Liver (tissue), 9 donors: Measurements from ENCODE around the gene BLOC1S1. TPM values are rescaled to one million over a fixed set of nuclear protein-coding genes. Genes with fewer than 3 reads are reported as not detected.
A peak's percentile ranks its signal among the peaks of the same experiment; 100 is the strongest.

Experiments used
- DNase-seq: peaks from one replicate; pipeline ENCODE4 v3.0.0-alpha.2; 2017; ENCODE audit warnings: low spot score
- H3K27ac ChIP-seq, 2 donors: one replicate each; pipeline ENCODE4 v1.7.0; 2013; ENCODE audit warnings: inconsistent platforms in 2 of 2, low read length in 2 of 2, control low read depth in 1 of 2, low read depth in 1 of 2, mild to moderate bottlenecking in 1 of 2
- H3K27me3 ChIP-seq, 4 donors: one replicate each; pipeline versions ENCODE4 v1.6.1 to v1.7.0; 2013; ENCODE audit warnings: low read length in 3 of 4, inconsistent platforms in 1 of 4, mild to moderate bottlenecking in 1 of 4, moderate library complexity in 1 of 4; ENCODE audit not compliant: control insufficient read depth in 4 of 4, insufficient read depth in 4 of 4
- H3K36me3 ChIP-seq, 4 donors: one replicate each; pipeline versions ENCODE4 v1.6.1 to v1.7.0; 2013; ENCODE audit warnings: low read length in 3 of 4, mild to moderate bottlenecking in 3 of 4, low read depth in 1 of 4, moderate library complexity in 1 of 4; ENCODE audit not compliant: control insufficient read depth in 4 of 4, insufficient read depth in 3 of 4
- H3K4me1 ChIP-seq, 4 donors: one replicate each; pipeline versions ENCODE4 v1.6.1 to v1.7.0; 2013; ENCODE audit warnings: low read length in 3 of 4, mild to moderate bottlenecking in 3 of 4, moderate library complexity in 1 of 4; ENCODE audit not compliant: control insufficient read depth in 4 of 4, insufficient read depth in 4 of 4
- H3K4me3 ChIP-seq, 3 donors: one replicate each; pipeline versions ENCODE4 v1.6.1 to v1.7.0; 2013; ENCODE audit warnings: low read length in 3 of 3, control low read depth in 1 of 3, low read depth in 1 of 3, mild to moderate bottlenecking in 1 of 3
- H3K9ac ChIP-seq, 2 donors: one replicate each; pipeline ENCODE4 v1.7.0; 2013; ENCODE audit warnings: low read length in 2 of 2, mild to moderate bottlenecking in 2 of 2, moderate library complexity in 2 of 2, control low read depth in 1 of 2, low read depth in 1 of 2
- H3K9me3 ChIP-seq, 4 donors: one replicate each; pipeline versions ENCODE4 v1.6.1 to v1.7.0; 2013; ENCODE audit warnings: low read length in 3 of 4; ENCODE audit not compliant: control insufficient read depth in 4 of 4
- CTCF ChIP-seq: fragments of 150-350 bp; IDR thresholded peaks from 2 replicates; pipeline ENCODE4 v1.5.1; 2017; ENCODE audit warnings: improper control_type of control experiment, low read depth, low read length; ENCODE audit not compliant: missing input control
- EGR1 ChIP-seq, 2 donors: IDR thresholded peaks; 2 replicates each; pipeline ENCODE4 v1.6.1; 2016 to 2018; ENCODE audit warnings: antibody characterized with exemption in 2 of 2, low read depth in 2 of 2
- FOXA1 ChIP-seq: IDR thresholded peaks from 2 replicates; pipeline ENCODE4 v1.6.1; 2016; ENCODE audit warnings: antibody characterized with exemption
- FOXA2 ChIP-seq: IDR thresholded peaks from 2 replicates; pipeline ENCODE4 v1.6.1; 2016; ENCODE audit warnings: antibody characterized with exemption
- GABPA ChIP-seq, 2 donors: IDR thresholded peaks in 1 of 2; conservative IDR thresholded peaks in 1 of 2; 2 replicates each; pipeline ENCODE4 v1.6.1; 2016; ENCODE audit warnings: antibody characterized with exemption in 2 of 2, mild to moderate bottlenecking in 1 of 2, moderate library complexity in 1 of 2
- HNF4A ChIP-seq, 2 donors: conservative IDR thresholded peaks; 2 replicates each; pipeline ENCODE4 v1.6.1; 2016; ENCODE audit warnings: antibody characterized with exemption in 2 of 2, mild to moderate bottlenecking in 2 of 2
- HNF4G ChIP-seq: IDR thresholded peaks from 2 replicates; pipeline ENCODE4 v1.6.1; 2016; ENCODE audit warnings: antibody characterized with exemption
- JUND ChIP-seq, 2 donors: IDR thresholded peaks; 2 replicates each; pipeline ENCODE4 v1.6.1; 2016; ENCODE audit warnings: antibody characterized with exemption in 2 of 2
- RXRA ChIP-seq, 2 donors: IDR thresholded peaks; 2 replicates each; pipeline ENCODE4 v1.6.1; 2017 to 2018; ENCODE audit warnings: antibody characterized with exemption in 2 of 2, mild to moderate bottlenecking in 1 of 2
- TAF1 ChIP-seq: conservative IDR thresholded peaks from 2 replicates; pipeline ENCODE4 v1.6.1; 2016; ENCODE audit warnings: antibody characterized with exemption, mild to moderate bottlenecking
- YY1 ChIP-seq: IDR thresholded peaks from 2 replicates; pipeline ENCODE4 v1.6.1; 2016; ENCODE audit warnings: antibody characterized with exemption, mild to moderate bottlenecking
- ZBTB33 ChIP-seq: IDR thresholded peaks from 2 replicates; pipeline ENCODE4 v1.6.1; 2016; ENCODE audit warnings: antibody characterized with exemption
- WGBS: extraction: QIAGEN DNeasy Blood & Tissue Kit; methylation state at CpG from one replicate; pipeline ENCODE4 v1.1.7; 2013; 5-methylcytosine and 5-hydroxymethylcytosine counted together
- polyA plus RNA-seq, 2 donors: library from polyadenylated mRNA; stranded (reverse) in 1 of 2; unstranded in 1 of 2; fragments of 200-250 nt in 1 of 2; fragments of >200 nt in 1 of 2; fragmentation: Nextera tagmentation in 1 of 2; extraction: Ambion mirVana in 1 of 2; gene quantifications; one replicate each; pipeline versions ENCODE4 v1.2.1 to v1.2.3, GENCODE V29; 2013 to 2015
- total RNA-seq, 2 donors: library from RNA; depleted of rRNA; stranded (reverse); fragments of >200 nt; gene quantifications; one replicate each; pipeline ENCODE4 v1.2.3, GENCODE V29; 2014
- TF ChIP-seq, protein P1 (sequence below): IDR thresholded peaks from 2 replicates; pipeline ENCODE4 v1.6.1; 2016; ENCODE audit warnings: antibody characterized with exemption
- TF ChIP-seq, protein P2 (sequence below): IDR thresholded peaks from 2 replicates; pipeline ENCODE4 v1.6.1; 2016; ENCODE audit warnings: antibody characterized with exemption
- TF ChIP-seq, protein P3 (sequence below): IDR thresholded peaks from 2 replicates; pipeline ENCODE4 v1.6.1; 2016; ENCODE audit warnings: antibody characterized with exemption, mild to moderate bottlenecking
- donor health status: healthy.
- donor health status: healthy.
- donor health status: healthy.
- donor health status: healthy.
- donor health status: healthy.

BLOC1S1 gene
- total and polyA plus RNA-seq, 4 donors: 43.7 to 150 (median 115) TPM

DNA sequence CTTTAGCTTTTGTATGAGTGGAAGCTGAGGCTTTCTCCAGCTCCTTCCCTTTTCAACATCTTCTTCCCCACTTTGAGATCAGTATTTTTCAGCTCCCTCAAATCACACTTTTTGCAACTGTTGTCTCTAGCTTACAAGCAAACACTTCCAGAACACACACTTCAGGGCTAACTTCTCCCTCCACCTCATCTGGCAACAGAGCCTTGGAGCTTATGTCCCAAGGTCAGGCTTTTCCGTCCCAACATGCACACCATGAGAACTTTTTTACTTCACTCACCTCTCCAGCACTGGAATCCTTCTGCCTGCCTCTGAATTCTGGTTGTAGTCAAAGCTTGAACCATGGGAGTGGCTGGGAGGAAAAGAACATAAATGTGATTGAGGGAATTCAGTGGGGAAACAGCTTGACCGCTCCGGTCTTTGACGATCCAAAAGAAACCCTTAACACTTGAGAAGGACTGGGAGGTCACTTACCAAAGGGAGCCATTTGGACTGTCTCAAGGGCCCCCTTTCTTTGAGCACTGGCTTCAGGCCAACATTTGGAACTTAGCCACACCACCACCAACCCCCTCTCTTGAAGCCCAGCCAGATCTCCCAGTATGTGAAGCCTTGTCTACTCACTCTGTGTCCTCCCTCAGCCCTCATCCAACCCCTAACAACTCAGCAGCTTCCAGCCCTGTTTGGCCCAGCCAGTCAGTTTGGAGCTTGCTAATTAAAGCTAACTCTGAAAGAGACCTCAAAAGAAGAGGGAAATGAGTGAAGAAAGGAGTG lies 3.9 kb upstream of the BLOC1S1 start:
- Histone ChIP-seq H3K27ac (no peak overlapping the region), H3K9me3 (no peaks in the 10 kb centered on the region), H3K9ac (no peak overlapping the region), H3K27me3 (no peaks in the 10 kb centered on the region), H3K4me1 (peaks cover 16 to 33% (median 23%) of the 10 kb centered on the region in 4 donors), H3K36me3 (no peaks in the 10 kb centered on the region), H3K4me3 (no peak overlapping the region)
- DNase-seq: no peak
- 64% methylated on average over 4 of the region's 4 CpGs for WGBS
- no peak for TF ChIP-seq GABPA (IDR thresholded peaks at IDR 0.05 in 1 of 2, conservative IDR thresholded peaks at IDR 0.05 in 1 of 2)
- no peak for TF ChIP-seq FOXA1
- TF ChIP-seq YY1: no peak

- no peaks in the 10 kb centered on the region for H3K9me3 ChIP-seq
- 36% methylated on average over 1 of the region's 1 CpG for WGBS
- H3K9ac ChIP-seq: no peak overlapping the region
- H3K4me1 ChIP-seq: peaks cover 19 to 37% (median 27%) of the 10 kb centered on the region in 4 donors
- DNase-seq: no peak
- no peak for TF ChIP-seq CTCF
- no peak for TF ChIP-seq EGR1 (IDR thresholded peaks at IDR 0.05; ENCODE audit: low read depth in 2 of 2)
- TF ChIP-seq GABPA (IDR thresholded peaks at IDR 0.05 in 1 of 2, conservative IDR thresholded peaks at IDR 0.05 in 1 of 2): no peak
- TF ChIP-seq, protein P1, sequence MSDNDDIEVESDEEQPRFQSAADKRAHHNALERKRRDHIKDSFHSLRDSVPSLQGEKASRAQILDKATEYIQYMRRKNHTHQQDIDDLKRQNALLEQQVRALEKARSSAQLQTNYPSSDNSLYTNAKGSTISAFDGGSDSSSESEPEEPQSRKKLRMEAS: no peak
- peak in 1 of 2 donors; percentile 55 for TF ChIP-seq RXRA (IDR thresholded peaks at IDR 0.05)
- TF ChIP-seq FOXA1: no peak
- no peak for TF ChIP-seq ZBTB33
- TF ChIP-seq HNF4A (conservative IDR thresholded peaks at IDR 0.05): peak in 1 of 2 donors; percentile 56
- TF ChIP-seq YY1: no peak
- TF ChIP-seq TAF1: no peak
- TF ChIP-seq FOXA2: no peak
- H3K4me3 ChIP-seq: no peak overlapping the region
- H3K36me3 ChIP-seq: no peaks in the 10 kb centered on the region
- H3K27ac ChIP-seq: no peak overlapping the region
- no peaks in the 10 kb centered on the region for H3K27me3 ChIP-seq
Measured at GRCh38 chr12:55712700-55713415, 3.0 kb upstream of the BLOC1S1 start.

DNA sequence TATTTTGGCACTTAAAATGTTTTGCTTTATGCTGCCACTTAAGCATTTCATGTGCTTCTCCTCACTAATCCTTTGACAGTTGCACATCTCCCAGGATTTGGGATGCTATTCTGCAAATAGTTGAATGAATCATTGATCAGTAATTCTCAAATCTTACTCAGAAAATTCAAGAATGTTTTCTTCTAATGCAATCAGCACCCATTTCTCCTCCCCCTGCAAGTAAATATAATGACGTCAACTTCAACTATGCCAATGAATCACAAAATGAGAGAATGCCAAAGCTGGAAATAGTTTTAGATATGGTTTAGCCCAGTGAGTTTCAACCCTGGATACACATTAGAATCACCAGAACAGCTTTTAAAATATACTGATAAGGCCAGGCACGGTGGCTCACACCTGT lies 2.1 kb upstream of the BLOC1S1 start:
- no peak overlapping the region for H3K4me3 ChIP-seq
- TF ChIP-seq TAF1: no peak
- no peak for TF ChIP-seq EGR1 (IDR thresholded peaks at IDR 0.05; ENCODE audit: low read depth in 2 of 2)
- TF ChIP-seq ZBTB33: no peak
- TF ChIP-seq, protein P2, sequence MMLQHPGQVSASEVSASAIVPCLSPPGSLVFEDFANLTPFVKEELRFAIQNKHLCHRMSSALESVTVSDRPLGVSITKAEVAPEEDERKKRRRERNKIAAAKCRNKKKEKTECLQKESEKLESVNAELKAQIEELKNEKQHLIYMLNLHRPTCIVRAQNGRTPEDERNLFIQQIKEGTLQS: no peak
- TF ChIP-seq, protein P3, sequence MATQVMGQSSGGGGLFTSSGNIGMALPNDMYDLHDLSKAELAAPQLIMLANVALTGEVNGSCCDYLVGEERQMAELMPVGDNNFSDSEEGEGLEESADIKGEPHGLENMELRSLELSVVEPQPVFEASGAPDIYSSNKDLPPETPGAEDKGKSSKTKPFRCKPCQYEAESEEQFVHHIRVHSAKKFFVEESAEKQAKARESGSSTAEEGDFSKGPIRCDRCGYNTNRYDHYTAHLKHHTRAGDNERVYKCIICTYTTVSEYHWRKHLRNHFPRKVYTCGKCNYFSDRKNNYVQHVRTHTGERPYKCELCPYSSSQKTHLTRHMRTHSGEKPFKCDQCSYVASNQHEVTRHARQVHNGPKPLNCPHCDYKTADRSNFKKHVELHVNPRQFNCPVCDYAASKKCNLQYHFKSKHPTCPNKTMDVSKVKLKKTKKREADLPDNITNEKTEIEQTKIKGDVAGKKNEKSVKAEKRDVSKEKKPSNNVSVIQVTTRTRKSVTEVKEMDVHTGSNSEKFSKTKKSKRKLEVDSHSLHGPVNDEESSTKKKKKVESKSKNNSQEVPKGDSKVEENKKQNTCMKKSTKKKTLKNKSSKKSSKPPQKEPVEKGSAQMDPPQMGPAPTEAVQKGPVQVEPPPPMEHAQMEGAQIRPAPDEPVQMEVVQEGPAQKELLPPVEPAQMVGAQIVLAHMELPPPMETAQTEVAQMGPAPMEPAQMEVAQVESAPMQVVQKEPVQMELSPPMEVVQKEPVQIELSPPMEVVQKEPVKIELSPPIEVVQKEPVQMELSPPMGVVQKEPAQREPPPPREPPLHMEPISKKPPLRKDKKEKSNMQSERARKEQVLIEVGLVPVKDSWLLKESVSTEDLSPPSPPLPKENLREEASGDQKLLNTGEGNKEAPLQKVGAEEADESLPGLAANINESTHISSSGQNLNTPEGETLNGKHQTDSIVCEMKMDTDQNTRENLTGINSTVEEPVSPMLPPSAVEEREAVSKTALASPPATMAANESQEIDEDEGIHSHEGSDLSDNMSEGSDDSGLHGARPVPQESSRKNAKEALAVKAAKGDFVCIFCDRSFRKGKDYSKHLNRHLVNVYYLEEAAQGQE: no peak
- TF ChIP-seq HNF4G: no peak
- peak in 1 of 2 donors; percentile 33 for TF ChIP-seq JUND (IDR thresholded peaks at IDR 0.05)
- peak; percentile 26 for TF ChIP-seq YY1
- H3K27ac ChIP-seq: no peak overlapping the region
- H3K27me3 ChIP-seq: no peaks in the 10 kb centered on the region
- H3K9me3 ChIP-seq: no peaks in the 10 kb centered on the region
- no peak for DNase-seq
- 48% methylated on average over 2 of the region's 2 CpGs for WGBS
- peaks cover 19 to 35% (median 30%) of the 10 kb centered on the region in 4 donors for H3K4me1 ChIP-seq
- H3K36me3 ChIP-seq: no peaks in the 10 kb centered on the region
- H3K9ac ChIP-seq: no peak overlapping the region
